Neural progenitor cell (in vitro differentiated cells): ENCODE data around the gene CTNNA1. TPM values are rescaled to one million over a fixed set of nuclear protein-coding genes. Genes with fewer than 3 reads are reported as not detected.

Source experiments
- DNase-seq: peaks from one replicate; pipeline ENCODE4 v3.0.0-alpha.2; 2016; ENCODE audit warnings: low spot score
- H2AFZ ChIP-seq: fragments of 200-600 bp; sonication (generic); replicated peaks from 2 replicates; pipeline ENCODE4 v1.6.1; 2016; ENCODE audit warnings: antibody characterized with exemption
- H3F3A ChIP-seq: fragments of 200-600 bp; sonication (generic); 2 replicates; pipeline ENCODE4 v1.6.1; 2016; ENCODE audit warnings: antibody characterized with exemption, low read depth
- H3K27ac ChIP-seq: fragments of 200-600 bp; sonication (generic); 2 replicates; pipeline ENCODE4 v1.5.1; 2016; ENCODE audit warnings: mild to moderate bottlenecking
- H3K27me3 ChIP-seq: fragments of 200-600 bp; sonication (generic); 2 replicates; pipeline ENCODE4 v1.6.1; 2016; ENCODE audit warnings: mild to moderate bottlenecking, moderate library complexity
- H3K36me3 ChIP-seq: fragments of 200-600 bp; sonication (generic); 2 replicates; pipeline ENCODE4 v1.5.1; 2016
- H3K4me1 ChIP-seq: fragments of 200-600 bp; sonication (generic); 2 replicates; pipeline ENCODE4 v1.6.1; 2016; ENCODE audit warnings: mixed run types
- H3K4me2 ChIP-seq: fragments of 200-600 bp; sonication (generic); 2 replicates; pipeline ENCODE4 v1.6.1; 2016
- H3K4me3 ChIP-seq: fragments of 200-600 bp; sonication (generic); 2 replicates; pipeline ENCODE4 v1.5.1; 2016
- H3K79me2 ChIP-seq: fragments of 200-600 bp; sonication (generic); 2 replicates; pipeline ENCODE4 v1.6.1; 2016; ENCODE audit warnings: low read depth
- H3K9ac ChIP-seq: fragments of 200-600 bp; sonication (generic); 2 replicates; pipeline ENCODE4 v1.6.1; 2016
- H3K9me3 ChIP-seq: fragments of 200-600 bp; sonication (generic); 2 replicates; pipeline ENCODE4 v1.5.1; 2016; ENCODE audit warnings: low read depth
- H4K20me1 ChIP-seq: fragments of 200-600 bp; sonication (generic); 2 replicates; pipeline ENCODE4 v1.6.1; 2016; ENCODE audit warnings: low read depth
- H3K27ac Mint-ChIP-seq: 3 replicates; pipeline ENCODE4 v1.8.0; 2021; ENCODE audit warnings: mixed read lengths
- H3K27me3 Mint-ChIP-seq: 2 replicates; pipeline ENCODE4 v1.8.0; 2022; ENCODE audit warnings: low read depth, mild to moderate bottlenecking, inconsistent platforms, moderate library complexity, mixed read lengths; ENCODE audit not compliant: insufficient read depth
- H3K36me3 Mint-ChIP-seq: 3 replicates; pipeline ENCODE4 v1.8.0; 2021; ENCODE audit warnings: mixed read lengths
- H3K4me1 Mint-ChIP-seq: 3 replicates; pipeline ENCODE4 v1.8.0; 2021; ENCODE audit warnings: mixed read lengths
- H3K4me3 Mint-ChIP-seq: 3 replicates; pipeline ENCODE4 v1.8.0; 2021; ENCODE audit warnings: mild to moderate bottlenecking, moderate library complexity, mixed read lengths
- H3K9me3 Mint-ChIP-seq: 3 replicates; pipeline ENCODE4 v1.8.0; 2020; ENCODE audit warnings: mixed read lengths
- EZH2 ChIP-seq: fragments of 200-600 bp; sonication (generic); IDR thresholded peaks from 2 replicates; pipeline ENCODE4 v1.6.1; 2017; ENCODE audit warnings: antibody characterized with exemption, mild to moderate bottlenecking, moderate library complexity
- EZH2phosphoT487 ChIP-seq: fragments of 200-600 bp; sonication (generic); IDR thresholded peaks from 2 replicates; pipeline ENCODE4 v1.6.1; 2017; ENCODE audit warnings: antibody characterized with exemption
- total RNA-seq: library from RNA; depleted of rRNA; stranded (reverse); fragments of >200 nt; gene quantifications from 2 replicates; pipeline ENCODE4 v1.2.3, GENCODE V29; 2015; ENCODE audit warnings: low replicate concordance
- TF ChIP-seq, protein P1 (sequence below): fragments of 200-600 bp; sonication (generic); IDR thresholded peaks from 2 replicates; pipeline ENCODE4 v1.5.1; 2017; ENCODE audit warnings: antibody characterized with exemption, mild to moderate bottlenecking

Gene CTNNA1
- total RNA-seq, 1 donor from 2014 or later = 305 TPM

DNA sequence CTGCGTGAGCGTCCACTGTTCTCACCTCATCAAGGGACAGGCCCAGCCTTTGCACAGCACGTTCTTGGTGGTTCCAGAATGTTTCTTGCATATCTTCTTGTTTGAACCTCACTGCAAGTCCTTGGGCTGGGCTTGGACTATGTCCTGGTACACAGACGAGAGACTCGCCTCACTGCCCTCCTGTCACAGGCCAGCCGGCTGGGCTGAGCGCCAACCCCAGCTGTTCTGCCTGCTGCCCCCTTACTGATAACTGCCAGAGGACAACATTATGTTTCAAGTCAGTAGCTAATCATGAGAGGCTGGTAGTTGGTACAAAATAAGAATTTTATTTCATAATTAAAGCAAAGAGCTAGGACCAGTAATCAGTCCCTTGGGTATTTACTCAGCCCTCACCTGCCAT, 174.8 kb downstream of the CTNNA1 start:
- Histone ChIP-seq H3K4me2 (no peak overlapping the region), H2AFZ (no peak overlapping the region), H3K4me1 (no peaks in the 10 kb centered on the region), H3K4me3 (no peak overlapping the region), H3F3A (no peaks in the 10 kb centered on the region), H3K27me3 (no peaks in the 10 kb centered on the region), H3K27ac (no peak overlapping the region), H3K9me3 (no peaks in the 10 kb centered on the region), H3K79me2 (no peaks in the 10 kb centered on the region), H3K36me3 (no peaks in the 10 kb centered on the region), H4K20me1 (peaks cover 17% of the 10 kb centered on the region), H3K9ac (no peak overlapping the region)
- Mint-ChIP-seq H3K9me3 (no peaks in the 10 kb centered on the region), H3K4me1 (peaks cover 5% of the 10 kb centered on the region), H3K4me3 (no peak overlapping the region), H3K27ac (no peak overlapping the region), H3K27me3 (peaks cover 5% of the 10 kb centered on the region), H3K36me3 (peaks cover 58% of the 10 kb centered on the region)
- no peak for DNase-seq
- TF ChIP-seq, protein P1, sequence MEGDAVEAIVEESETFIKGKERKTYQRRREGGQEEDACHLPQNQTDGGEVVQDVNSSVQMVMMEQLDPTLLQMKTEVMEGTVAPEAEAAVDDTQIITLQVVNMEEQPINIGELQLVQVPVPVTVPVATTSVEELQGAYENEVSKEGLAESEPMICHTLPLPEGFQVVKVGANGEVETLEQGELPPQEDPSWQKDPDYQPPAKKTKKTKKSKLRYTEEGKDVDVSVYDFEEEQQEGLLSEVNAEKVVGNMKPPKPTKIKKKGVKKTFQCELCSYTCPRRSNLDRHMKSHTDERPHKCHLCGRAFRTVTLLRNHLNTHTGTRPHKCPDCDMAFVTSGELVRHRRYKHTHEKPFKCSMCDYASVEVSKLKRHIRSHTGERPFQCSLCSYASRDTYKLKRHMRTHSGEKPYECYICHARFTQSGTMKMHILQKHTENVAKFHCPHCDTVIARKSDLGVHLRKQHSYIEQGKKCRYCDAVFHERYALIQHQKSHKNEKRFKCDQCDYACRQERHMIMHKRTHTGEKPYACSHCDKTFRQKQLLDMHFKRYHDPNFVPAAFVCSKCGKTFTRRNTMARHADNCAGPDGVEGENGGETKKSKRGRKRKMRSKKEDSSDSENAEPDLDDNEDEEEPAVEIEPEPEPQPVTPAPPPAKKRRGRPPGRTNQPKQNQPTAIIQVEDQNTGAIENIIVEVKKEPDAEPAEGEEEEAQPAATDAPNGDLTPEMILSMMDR = no peak
- no peak for TF ChIP-seq EZH2
- no peak for TF ChIP-seq EZH2phosphoT487

DNA sequence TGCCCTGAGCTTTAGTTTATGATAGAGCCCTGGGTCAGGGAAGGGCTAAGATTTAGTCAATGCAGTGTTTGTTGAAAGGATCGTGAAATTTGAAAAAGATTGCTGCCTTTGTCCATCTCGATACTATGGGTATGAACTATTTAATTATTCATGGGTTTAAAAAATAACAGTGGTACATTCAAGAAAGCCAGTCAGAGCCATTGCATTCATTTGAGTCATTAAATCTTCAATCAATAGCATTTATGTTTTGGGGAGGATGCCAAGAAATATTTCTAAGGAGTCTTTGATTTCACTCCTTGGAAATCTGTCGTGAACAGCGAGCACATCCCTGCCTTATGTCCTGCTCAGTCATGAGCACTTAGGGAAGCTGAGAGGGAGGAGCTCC, 176.3 kb downstream of the CTNNA1 start:
- no peaks in the 10 kb centered on the region for H3K9me3 Mint-ChIP-seq
- H3K4me2 ChIP-seq = no peak overlapping the region
- H4K20me1 ChIP-seq = peaks cover 17% of the 10 kb centered on the region
- H3K4me3 ChIP-seq = no peak overlapping the region
- no peaks in the 10 kb centered on the region for H3K27me3 ChIP-seq
- H3K27ac ChIP-seq = no peak overlapping the region
- H3K4me1 Mint-ChIP-seq = peaks cover 5% of the 10 kb centered on the region
- H3K9ac ChIP-seq = no peak overlapping the region
- no peak for TF ChIP-seq EZH2
- TF ChIP-seq, protein P1 = no peak
- no peak for TF ChIP-seq EZH2phosphoT487
- H3K9me3 ChIP-seq = no peaks in the 10 kb centered on the region
- H3K36me3 ChIP-seq = no peaks in the 10 kb centered on the region
- peak overlapping the region; percentile 81 for H3K27ac Mint-ChIP-seq
- H3K36me3 Mint-ChIP-seq = peaks cover 58% of the 10 kb centered on the region
- no peak for DNase-seq
- peaks cover 9% of the 10 kb centered on the region for H3K27me3 Mint-ChIP-seq
- H3K4me1 ChIP-seq = no peaks in the 10 kb centered on the region
- no peaks in the 10 kb centered on the region for H3F3A ChIP-seq
- no peak overlapping the region for H2AFZ ChIP-seq
- H3K4me3 Mint-ChIP-seq = no peak overlapping the region
- no peaks in the 10 kb centered on the region for H3K79me2 ChIP-seq

DNA sequence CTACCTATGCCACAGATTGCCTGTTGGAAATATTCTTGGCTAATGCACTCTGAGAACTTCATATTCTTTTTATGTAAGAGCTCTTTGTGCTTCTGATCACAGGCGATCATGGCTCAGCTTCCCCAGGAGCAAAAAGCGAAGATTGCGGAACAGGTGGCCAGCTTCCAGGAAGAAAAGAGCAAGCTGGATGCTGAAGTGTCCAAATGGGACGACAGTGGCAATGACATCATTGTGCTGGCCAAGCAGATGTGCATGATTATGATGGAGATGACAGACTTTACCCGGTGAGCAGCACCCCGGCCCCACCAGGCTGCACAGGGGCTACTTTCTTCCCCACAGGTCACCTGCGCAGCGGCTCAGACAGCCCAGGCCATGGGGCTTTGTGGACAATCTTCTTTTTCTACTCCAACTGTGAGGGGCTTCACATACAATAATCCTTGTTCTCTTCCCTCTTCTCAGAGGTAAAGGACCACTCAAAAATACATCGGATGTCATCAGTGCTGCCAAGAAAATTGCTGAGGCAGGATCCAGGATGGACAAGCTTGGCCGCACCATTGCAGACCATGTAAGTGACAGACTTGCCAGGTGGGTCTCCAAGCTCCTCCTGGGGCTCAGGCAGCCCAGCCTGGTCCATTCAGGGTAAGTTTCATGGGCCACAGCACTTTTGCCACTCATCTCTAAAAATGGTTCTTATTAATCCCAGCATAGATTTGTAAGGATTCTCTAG, 177.3 kb downstream of the CTNNA1 start:
- Mint-ChIP-seq H3K27me3 (peaks cover 9% of the 10 kb centered on the region), H3K27ac (no peak overlapping the region), H3K4me3 (no peak overlapping the region), H3K36me3 (peaks cover 56% of the 10 kb centered on the region), H3K4me1 (peaks cover 5% of the 10 kb centered on the region), H3K9me3 (no peaks in the 10 kb centered on the region)
- H2AFZ ChIP-seq = no peak overlapping the region
- H3K27ac ChIP-seq = no peak overlapping the region
- H3K27me3 ChIP-seq = no peaks in the 10 kb centered on the region
- no peak for TF ChIP-seq EZH2phosphoT487
- TF ChIP-seq, protein P1 = no peak
- TF ChIP-seq EZH2 = no peak
- DNase-seq = no peak
- no peak overlapping the region for H3K4me2 ChIP-seq
- H3K9me3 ChIP-seq = no peaks in the 10 kb centered on the region
- no peak overlapping the region for H3K4me3 ChIP-seq
- H3K36me3 ChIP-seq = no peaks in the 10 kb centered on the region
- H3K9ac ChIP-seq = no peak overlapping the region
- no peaks in the 10 kb centered on the region for H3F3A ChIP-seq
- H4K20me1 ChIP-seq = peaks cover 14% of the 10 kb centered on the region
- no peaks in the 10 kb centered on the region for H3K4me1 ChIP-seq
- no peaks in the 10 kb centered on the region for H3K79me2 ChIP-seq
